ENCODE data around the gene KNCN.

GRCh38 chr1:46516200-46516950, 35.1 kb downstream of the KNCN start:
- TF ChIP-seq CTCF (IDR thresholded peaks at IDR 0.05; ENCODE audit: low read depth, low read length) = no peak
- no peak for TF ChIP-seq EZH2phosphoT487 (IDR thresholded peaks at IDR 0.05; ENCODE audit: low read depth)
